ENCODE results near the gene SAMD9L.

Gene SAMD9L

GRCh38 chr7:93148144-93148543 lies at the start of gene SAMD9L:
Gene SAMD9L, minus strand, starts transcription at chr7:93148385. Its CDS starts 12,414 bp downstream, at chr7:93135971.
- peaks cover 6% of the 10 kb centered on the region for H3K4me1 ChIP-seq (ENCODE audit: control insufficient read depth, insufficient read depth, low read length)
- no peak within 1 kb of the TSS for H3K9ac ChIP-seq (ENCODE audit: low read depth, low read length)
- H3K4me3 ChIP-seq (ENCODE audit: low read depth, low read length), result no peak within 1 kb of the TSS
- H3K36me3 ChIP-seq (ENCODE audit: control insufficient read depth, insufficient read depth, low read length), result no peaks in the 10 kb centered on the region
- H3K27ac ChIP-seq (ENCODE audit: low read depth, low read length), result no peak within 1 kb of the TSS
- no peaks in the 10 kb centered on the region for H3K9me3 ChIP-seq (ENCODE audit: control insufficient read depth, insufficient read depth, low read length)
- no peaks in the 10 kb centered on the region; the same call in 1 of the 2 replicates for H3K27me3 ChIP-seq (ENCODE audit: control insufficient read depth, insufficient read depth, low read length)

- H3K36me3 ChIP-seq (ENCODE audit: control insufficient read depth, insufficient read depth, low read length), result no peaks in the 10 kb centered on the region
- no peaks in the 10 kb centered on the region for H3K4me1 ChIP-seq (ENCODE audit: control insufficient read depth, insufficient read depth, low read length)
- H3K27ac ChIP-seq (ENCODE audit: low read depth, low read length), result no peak overlapping the region
- H3K9ac ChIP-seq (ENCODE audit: low read depth, low read length), result no peak overlapping the region
- H3K4me3 ChIP-seq (ENCODE audit: low read depth, low read length), result no peak overlapping the region
- no peaks in the 10 kb centered on the region for H3K9me3 ChIP-seq (ENCODE audit: control insufficient read depth, insufficient read depth, low read length)
- no peaks in the 10 kb centered on the region for H3K27me3 ChIP-seq (ENCODE audit: control insufficient read depth, insufficient read depth, low read length)
These were observed 48.2 kb upstream of the SAMD9L start for GRCh38 chr7:93196336-93196735.

GRCh38 chr7:93194386-93194785 lies 46.2 kb upstream of the SAMD9L start:
- Histone ChIP-seq H3K4me1 (ENCODE audit: control insufficient read depth, insufficient read depth, low read length) (no peaks in the 10 kb centered on the region), H3K9ac (ENCODE audit: low read depth, low read length) (no peak overlapping the region), H3K27ac (ENCODE audit: low read depth, low read length) (no peak overlapping the region), H3K4me3 (ENCODE audit: low read depth, low read length) (no peak overlapping the region), H3K9me3 (ENCODE audit: control insufficient read depth, insufficient read depth, low read length) (no peaks in the 10 kb centered on the region), H3K36me3 (ENCODE audit: control insufficient read depth, insufficient read depth, low read length) (no peaks in the 10 kb centered on the region), H3K27me3 (ENCODE audit: control insufficient read depth, insufficient read depth, low read length) (no peaks in the 10 kb centered on the region)

GRCh38 chr7:93188870-93189634 lies 40.9 kb upstream of the SAMD9L start:
- no peak overlapping the region for H3K27ac ChIP-seq (ENCODE audit: low read depth, low read length)
- H3K27me3 ChIP-seq (ENCODE audit: control insufficient read depth, insufficient read depth, low read length), result no peaks in the 10 kb centered on the region
- no peak overlapping the region for H3K4me3 ChIP-seq (ENCODE audit: low read depth, low read length)
- no peak overlapping the region for H3K9ac ChIP-seq (ENCODE audit: low read depth, low read length)
- H3K4me1 ChIP-seq (ENCODE audit: control insufficient read depth, insufficient read depth, low read length), result no peaks in the 10 kb centered on the region
- no peaks in the 10 kb centered on the region for H3K36me3 ChIP-seq (ENCODE audit: control insufficient read depth, insufficient read depth, low read length)
- no peaks in the 10 kb centered on the region for H3K9me3 ChIP-seq (ENCODE audit: control insufficient read depth, insufficient read depth, low read length)

GRCh38 chr7:93185303-93186027 lies 37.3 kb upstream of the SAMD9L start:
- H3K27me3 ChIP-seq (ENCODE audit: control insufficient read depth, insufficient read depth, low read length), result no peaks in the 10 kb centered on the region; the same call in 1 of the 2 replicates
- no peak overlapping the region for H3K27ac ChIP-seq (ENCODE audit: low read depth, low read length)
- no peak overlapping the region for H3K4me3 ChIP-seq (ENCODE audit: low read depth, low read length)
- H3K9me3 ChIP-seq (ENCODE audit: control insufficient read depth, insufficient read depth, low read length), result no peaks in the 10 kb centered on the region
- no peaks in the 10 kb centered on the region for H3K36me3 ChIP-seq (ENCODE audit: control insufficient read depth, insufficient read depth, low read length)
- no peaks in the 10 kb centered on the region for H3K4me1 ChIP-seq (ENCODE audit: control insufficient read depth, insufficient read depth, low read length)
- no peak overlapping the region for H3K9ac ChIP-seq (ENCODE audit: low read depth, low read length)

- Histone ChIP-seq H3K4me1 (ENCODE audit: control insufficient read depth, insufficient read depth, low read length) (no peaks in the 10 kb centered on the region), H3K4me3 (ENCODE audit: low read depth, low read length) (no peak overlapping the region), H3K9ac (ENCODE audit: low read depth, low read length) (no peak overlapping the region), H3K27ac (ENCODE audit: low read depth, low read length) (no peak overlapping the region), H3K36me3 (ENCODE audit: control insufficient read depth, insufficient read depth, low read length) (no peaks in the 10 kb centered on the region), H3K27me3 (ENCODE audit: control insufficient read depth, insufficient read depth, low read length) (no peaks in the 10 kb centered on the region; the same call in 1 of the 2 replicates), H3K9me3 (ENCODE audit: control insufficient read depth, insufficient read depth, low read length) (no peaks in the 10 kb centered on the region)
These were observed 31.0 kb upstream of the SAMD9L start for GRCh38 chr7:93179173-93179572.

GRCh38 chr7:93178213-93178612 lies 30.0 kb upstream of the SAMD9L start:
- H3K27ac ChIP-seq (ENCODE audit: low read depth, low read length), result no peak overlapping the region

GRCh38 chr7:93176992-93177580 lies 28.9 kb upstream of the SAMD9L start:
- Histone ChIP-seq H3K27me3 (ENCODE audit: control insufficient read depth, insufficient read depth, low read length) (no peaks in the 10 kb centered on the region), H3K4me3 (ENCODE audit: low read depth, low read length) (no peak overlapping the region), H3K27ac (ENCODE audit: low read depth, low read length) (no peak overlapping the region), H3K9ac (ENCODE audit: low read depth, low read length) (no peak overlapping the region), H3K4me1 (ENCODE audit: control insufficient read depth, insufficient read depth, low read length) (no peaks in the 10 kb centered on the region), H3K9me3 (ENCODE audit: control insufficient read depth, insufficient read depth, low read length) (peaks cover 5% of the 10 kb centered on the region), H3K36me3 (ENCODE audit: control insufficient read depth, insufficient read depth, low read length) (no peaks in the 10 kb centered on the region)

More at GRCh38 chr7:93178213-93178612, 30.0 kb upstream of the SAMD9L start:
- Histone ChIP-seq H3K4me3 (ENCODE audit: low read depth, low read length) (no peak overlapping the region), H3K4me1 (ENCODE audit: control insufficient read depth, insufficient read depth, low read length) (no peaks in the 10 kb centered on the region), H3K9me3 (ENCODE audit: control insufficient read depth, insufficient read depth, low read length) (no peaks in the 10 kb centered on the region), H3K27me3 (ENCODE audit: control insufficient read depth, insufficient read depth, low read length) (no peaks in the 10 kb centered on the region; the same call in 1 of the 2 replicates), H3K36me3 (ENCODE audit: control insufficient read depth, insufficient read depth, low read length) (no peaks in the 10 kb centered on the region), H3K9ac (ENCODE audit: low read depth, low read length) (no peak overlapping the region)

GRCh38 chr7:93175219-93175618 lies 27.0 kb upstream of the SAMD9L start:
- no peak overlapping the region for H3K4me3 ChIP-seq (ENCODE audit: low read depth, low read length)
- H3K27ac ChIP-seq (ENCODE audit: low read depth, low read length), result no peak overlapping the region
- peaks cover 16% of the 10 kb centered on the region for H3K9me3 ChIP-seq (ENCODE audit: control insufficient read depth, insufficient read depth, low read length)
- no peaks in the 10 kb centered on the region for H3K4me1 ChIP-seq (ENCODE audit: control insufficient read depth, insufficient read depth, low read length)
- no peaks in the 10 kb centered on the region for H3K27me3 ChIP-seq (ENCODE audit: control insufficient read depth, insufficient read depth, low read length)
- H3K9ac ChIP-seq (ENCODE audit: low read depth, low read length), result no peak overlapping the region
- no peaks in the 10 kb centered on the region for H3K36me3 ChIP-seq (ENCODE audit: control insufficient read depth, insufficient read depth, low read length)

GRCh38 chr7:93172683-93173082 lies 24.5 kb upstream of the SAMD9L start:
- Histone ChIP-seq H3K9ac (ENCODE audit: low read depth, low read length) (no peak overlapping the region), H3K27me3 (ENCODE audit: control insufficient read depth, insufficient read depth, low read length) (no peaks in the 10 kb centered on the region), H3K4me3 (ENCODE audit: low read depth, low read length) (no peak overlapping the region), H3K4me1 (ENCODE audit: control insufficient read depth, insufficient read depth, low read length) (no peaks in the 10 kb centered on the region), H3K9me3 (ENCODE audit: control insufficient read depth, insufficient read depth, low read length) (peaks cover 18% of the 10 kb centered on the region), H3K36me3 (ENCODE audit: control insufficient read depth, insufficient read depth, low read length) (no peaks in the 10 kb centered on the region), H3K27ac (ENCODE audit: low read depth, low read length) (no peak overlapping the region)
